NCI-H748 (cell line): ENCODE measurements around the gene HOXC11.

Experiments used
- DNase-seq: peaks from one replicate; lab custom pipeline; 2025; ENCODE audit not compliant: unreplicated experiment; lab: John Stamatoyannopoulos, UW

The HOXC11 gene

GRCh38 chr12:53996240-53997203 is 23.6 kb downstream of the HOXC11 start:
- no peak for DNase-seq

GRCh38 chr12:53997204-53998109 is 24.5 kb downstream of the HOXC11 start:
- DNase-seq: peak; percentile 11

- DNase-seq: no peak
Observed at GRCh38 chr12:53998110-53998899, 25.4 kb downstream of the HOXC11 start.

GRCh38 chr12:53998900-53999236 is 25.9 kb downstream of the HOXC11 start:
- DNase-seq: no peak

- DNase-seq: peak; percentile 90
Observed at GRCh38 chr12:53999559-54000115, 26.7 kb downstream of the HOXC11 start.

GRCh38 chr12:54000116-54001114 is 27.5 kb downstream of the HOXC11 start, which contains the start of gene HOXC9:
TSS of gene HOXC9 (plus strand) at chr12:54000161. CDS start at chr12:54000189, 28 bp downstream.
- peak; percentile 76 for DNase-seq

GRCh38 chr12:54001283-54002187 is 28.6 kb downstream of the HOXC11 start:
- DNase-seq: no peak

- DNase-seq: no peak
Observed at GRCh38 chr12:54002278-54002914, 29.5 kb downstream of the HOXC11 start.

GRCh38 chr12:54002915-54003389 is 30.0 kb downstream of the HOXC11 start:
- DNase-seq: no peak

- DNase-seq: no peak
Observed at GRCh38 chr12:54003625-54004024, 30.7 kb downstream of the HOXC11 start.

- no peak for DNase-seq
Observed at GRCh38 chr12:54004063-54004840, 31.3 kb downstream of the HOXC11 start.

- no peak for DNase-seq
Observed at GRCh38 chr12:54004841-54005530, 32.1 kb downstream of the HOXC11 start.

- peak; percentile 37 for DNase-seq
Observed at GRCh38 chr12:54005531-54005852, 32.6 kb downstream of the HOXC11 start.

- peak; percentile 78 for DNase-seq
Observed at GRCh38 chr12:54005853-54006558, 33.1 kb downstream of the HOXC11 start.

GRCh38 chr12:54006559-54007220 is 33.8 kb downstream of the HOXC11 start:
- DNase-seq: no peak
